GM21529 (cell line): ENCODE data around the gene MAN1C1.

Source experiments
- ATAC-seq: cut with Tn5 transposase; IDR thresholded peaks from one replicate; pipeline ENCODE4 v1.9.1; 2021; ENCODE audit not compliant: unreplicated experiment

Gene MAN1C1

DNA sequence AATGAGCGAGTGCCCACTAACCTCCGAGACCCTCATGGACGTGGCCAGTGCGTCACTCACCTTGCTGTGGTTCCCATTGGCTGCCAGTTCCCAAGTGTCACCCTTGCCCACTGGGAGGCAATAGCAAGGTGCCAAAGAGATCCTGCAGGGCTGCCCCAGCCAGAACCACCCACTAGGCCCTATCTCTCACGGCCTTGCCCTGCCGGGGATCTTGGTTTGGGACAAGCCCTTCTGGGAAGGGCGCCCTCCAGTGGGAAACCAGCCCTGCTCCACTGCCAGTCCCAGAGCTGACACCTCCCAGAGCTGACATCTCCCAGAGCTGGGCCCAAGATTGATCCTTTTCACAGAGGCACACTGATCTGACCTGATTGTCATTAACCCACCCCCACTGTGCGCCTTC, 181.3 kb downstream of the MAN1C1 start:
- ATAC-seq = no peak

DNA sequence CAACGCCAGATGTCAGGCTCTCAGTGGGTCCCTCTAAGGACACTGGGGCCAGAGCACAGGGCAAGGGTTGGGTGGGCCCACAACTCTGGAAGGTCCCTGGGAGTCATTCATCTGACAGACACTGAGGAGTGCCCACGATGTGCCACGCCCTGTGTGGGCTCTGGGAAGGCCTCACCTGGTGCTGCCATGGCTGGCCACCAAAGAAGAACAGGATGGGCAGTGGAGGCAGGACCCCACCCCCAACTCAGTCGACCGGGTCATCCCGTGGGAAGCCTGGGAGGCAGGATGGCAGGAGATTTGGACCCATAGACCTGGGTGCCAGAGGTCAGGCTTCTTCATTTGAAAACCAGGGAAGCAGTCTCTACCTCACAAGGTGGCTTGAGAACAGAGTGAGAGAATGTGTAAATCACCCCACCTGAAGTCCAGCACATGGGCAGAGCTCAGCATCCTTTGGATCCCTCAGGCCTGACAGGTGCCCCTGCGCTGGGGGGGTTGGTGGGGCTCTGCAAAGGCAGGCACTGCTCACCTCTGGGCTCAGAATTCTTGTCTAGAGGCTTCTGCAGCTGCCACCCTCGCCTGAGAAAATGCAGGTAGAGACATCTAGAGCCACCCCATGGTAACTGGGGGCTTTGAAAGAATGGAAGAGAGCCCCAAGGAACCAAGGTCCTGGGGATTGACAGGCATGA, 182.2 kb downstream of the MAN1C1 start:
- ATAC-seq = no peak

DNA sequence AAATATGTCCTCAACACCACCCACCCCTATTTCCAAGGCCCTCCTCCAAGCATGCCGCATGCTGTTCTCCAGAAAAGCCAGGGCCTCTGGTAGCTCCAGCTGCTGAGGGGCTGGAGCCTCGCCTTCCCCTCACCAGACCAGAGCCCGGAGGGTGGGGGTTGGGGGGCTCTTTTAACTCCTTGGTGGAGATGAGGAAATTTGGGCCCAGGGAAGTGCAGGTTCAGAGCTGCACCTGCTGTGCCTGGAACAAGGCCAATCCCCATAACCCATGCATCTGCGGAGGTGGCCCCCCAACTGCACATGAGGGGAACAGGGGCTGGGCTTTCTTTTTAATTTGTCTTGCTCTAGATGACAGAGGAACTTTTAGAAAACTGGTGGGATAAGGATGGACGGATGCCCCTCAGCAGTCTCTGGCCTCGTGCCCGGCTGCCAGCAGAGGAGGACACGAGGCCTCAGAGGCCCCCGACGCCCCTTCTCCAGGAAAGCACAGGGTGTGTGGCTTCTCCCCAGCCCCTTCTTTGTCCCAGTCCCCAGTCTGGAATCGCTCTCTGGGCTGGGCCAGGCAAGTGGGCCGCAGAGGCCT, 182.9 kb downstream of the MAN1C1 start:
- no peak for ATAC-seq

DNA sequence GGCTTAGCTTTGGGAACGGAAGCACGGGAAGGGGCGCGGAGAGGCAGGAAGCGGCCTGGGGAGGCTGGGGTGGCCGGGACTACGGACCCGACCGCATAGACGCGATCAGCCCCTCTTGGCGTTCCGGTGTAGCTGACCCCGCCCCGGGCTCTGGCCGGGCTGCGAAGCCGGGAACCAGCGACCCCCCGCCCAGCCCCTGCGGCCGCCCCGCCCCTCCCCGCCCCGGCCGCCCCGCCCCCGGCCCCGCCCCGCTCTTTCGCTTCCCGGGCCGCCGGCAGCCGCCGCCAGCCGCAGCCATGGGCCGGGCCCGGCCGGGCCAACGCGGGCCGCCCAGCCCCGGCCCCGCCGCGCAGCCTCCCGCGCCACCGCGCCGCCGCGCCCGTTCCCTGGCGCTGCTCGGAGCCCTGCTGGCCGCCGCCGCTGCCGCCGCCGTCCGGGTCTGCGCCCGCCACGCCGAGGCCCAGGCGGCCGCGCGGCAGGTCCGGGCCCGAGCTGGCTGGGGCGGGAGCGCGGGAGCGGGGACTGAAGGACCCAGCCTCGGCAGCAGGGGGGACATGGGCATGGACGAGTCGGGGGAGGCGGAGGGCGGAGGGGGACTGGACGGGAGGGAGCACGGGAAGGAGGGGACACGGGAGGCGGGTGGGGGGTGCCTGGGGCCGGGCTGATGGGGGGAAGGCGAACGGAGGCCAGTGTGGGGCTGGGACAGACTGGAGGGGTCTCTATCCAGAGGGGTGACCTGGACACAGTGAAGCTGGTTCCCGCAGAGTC, 183.5 kb downstream of the MAN1C1 start, which contains the start of gene SELENON:
Gene SELENON (plus strand): TSS at position 259 of the 768 bp plus-strand sequence. CDS start 38 bp downstream, at position 297.
- no peak for ATAC-seq

DNA sequence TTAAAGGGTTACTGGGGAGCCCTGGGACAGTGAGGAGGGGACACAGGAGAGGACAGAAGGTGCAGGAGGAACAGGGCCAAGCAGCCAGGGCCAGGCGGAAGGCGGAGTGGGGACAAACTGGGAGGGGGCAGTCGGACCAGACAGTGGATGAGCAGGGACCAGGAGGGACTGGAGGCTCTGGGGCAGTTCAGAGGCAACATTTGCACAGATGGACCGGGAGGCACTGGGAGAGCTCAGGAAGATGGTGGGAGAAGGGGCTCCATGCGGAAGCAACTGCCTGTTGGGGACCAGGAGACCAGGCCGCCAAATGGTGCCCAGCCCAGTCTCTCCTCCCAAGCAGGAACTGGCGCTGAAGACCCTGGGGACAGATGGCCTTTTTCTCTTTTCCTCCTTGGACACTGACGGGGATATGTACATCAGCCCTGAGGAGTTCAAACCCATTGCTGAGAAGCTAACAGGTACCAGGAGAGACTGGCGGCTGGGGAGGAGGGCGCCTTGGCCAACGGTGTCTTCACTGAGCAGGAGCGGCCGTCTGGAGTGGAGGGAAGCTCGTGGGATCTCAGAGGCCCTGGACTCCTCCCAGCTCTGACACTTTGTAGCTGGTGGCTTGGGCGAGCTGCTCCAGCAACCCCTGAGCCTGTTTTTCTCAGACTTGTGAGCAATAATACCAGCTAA, 184.2 kb downstream of the MAN1C1 start:
- no peak for ATAC-seq

DNA sequence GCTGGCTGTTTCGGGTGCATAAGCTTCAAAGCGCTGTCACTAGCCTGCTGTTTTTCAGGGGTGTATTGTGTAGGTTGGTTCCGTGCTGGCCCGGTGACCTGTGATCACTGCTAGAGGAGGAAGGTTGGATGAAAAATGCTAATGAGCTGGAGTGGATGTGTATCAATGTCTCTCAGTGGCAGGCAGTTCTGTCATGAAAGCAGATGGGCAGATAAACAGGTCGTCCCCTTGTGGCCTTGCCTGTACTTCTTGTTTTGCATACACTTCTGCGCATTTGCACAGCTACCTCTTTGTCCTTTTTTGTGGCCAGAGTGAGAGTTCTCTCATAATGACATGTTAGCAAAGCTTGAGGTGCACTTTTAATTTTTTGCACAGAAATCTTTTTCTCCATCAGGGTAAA, 186.3 kb downstream of the MAN1C1 start:
- peak; percentile 56 for ATAC-seq

DNA sequence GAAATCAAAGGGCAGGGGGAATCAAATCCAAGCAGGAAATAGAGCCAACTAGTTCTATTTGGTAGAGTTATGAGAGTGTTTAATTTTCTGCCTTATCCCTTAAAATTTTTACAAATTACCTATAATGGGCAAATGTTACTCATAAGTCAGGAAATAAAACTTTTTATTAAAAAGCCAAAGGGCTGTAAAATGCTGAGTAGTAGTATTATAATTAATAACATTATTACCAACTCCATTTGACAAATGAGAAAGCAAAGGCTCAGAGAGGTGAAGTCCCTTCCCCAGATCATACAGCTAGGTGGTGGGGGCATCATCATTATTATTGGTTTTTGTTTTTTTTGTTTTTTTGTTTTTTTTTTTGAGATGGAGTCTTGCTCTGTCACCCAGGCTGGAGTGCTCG, 186.8 kb downstream of the MAN1C1 start:
- ATAC-seq = no peak

DNA sequence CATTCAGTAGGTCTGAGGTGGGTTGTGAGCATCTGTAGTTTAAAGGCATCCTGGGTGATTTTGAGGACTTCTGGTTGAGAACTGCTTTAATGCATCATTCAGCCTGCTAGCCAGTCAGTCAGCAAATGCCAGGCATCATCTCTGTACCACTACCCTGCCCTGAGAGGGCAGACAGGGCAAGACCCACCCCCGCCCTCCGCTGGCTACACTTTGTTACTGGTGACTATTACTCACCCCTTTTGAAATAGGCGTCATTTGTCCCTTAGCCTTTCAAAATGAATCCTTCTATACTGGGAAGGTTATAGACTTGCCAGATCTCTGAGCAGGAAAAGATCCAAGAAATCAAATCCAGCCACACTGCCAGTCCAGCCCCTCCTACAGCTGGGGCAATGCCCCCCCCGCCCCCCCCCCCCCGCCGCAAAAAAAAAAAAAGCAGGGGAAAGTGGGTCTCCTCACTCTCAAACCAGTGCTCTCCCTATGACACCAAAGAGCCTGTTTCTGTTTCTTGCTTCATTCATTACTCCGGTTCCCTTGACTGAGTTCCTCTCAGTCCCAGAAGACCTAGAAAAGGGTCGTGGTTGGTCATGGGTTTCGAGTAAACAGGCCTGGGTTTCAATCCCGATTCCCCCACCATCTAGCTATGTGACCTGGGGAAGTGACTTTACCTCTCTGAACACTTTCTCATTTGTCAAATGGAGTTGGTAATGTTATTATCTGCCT, 187.8 kb downstream of the MAN1C1 start:
- peak; percentile 61 for ATAC-seq

DNA sequence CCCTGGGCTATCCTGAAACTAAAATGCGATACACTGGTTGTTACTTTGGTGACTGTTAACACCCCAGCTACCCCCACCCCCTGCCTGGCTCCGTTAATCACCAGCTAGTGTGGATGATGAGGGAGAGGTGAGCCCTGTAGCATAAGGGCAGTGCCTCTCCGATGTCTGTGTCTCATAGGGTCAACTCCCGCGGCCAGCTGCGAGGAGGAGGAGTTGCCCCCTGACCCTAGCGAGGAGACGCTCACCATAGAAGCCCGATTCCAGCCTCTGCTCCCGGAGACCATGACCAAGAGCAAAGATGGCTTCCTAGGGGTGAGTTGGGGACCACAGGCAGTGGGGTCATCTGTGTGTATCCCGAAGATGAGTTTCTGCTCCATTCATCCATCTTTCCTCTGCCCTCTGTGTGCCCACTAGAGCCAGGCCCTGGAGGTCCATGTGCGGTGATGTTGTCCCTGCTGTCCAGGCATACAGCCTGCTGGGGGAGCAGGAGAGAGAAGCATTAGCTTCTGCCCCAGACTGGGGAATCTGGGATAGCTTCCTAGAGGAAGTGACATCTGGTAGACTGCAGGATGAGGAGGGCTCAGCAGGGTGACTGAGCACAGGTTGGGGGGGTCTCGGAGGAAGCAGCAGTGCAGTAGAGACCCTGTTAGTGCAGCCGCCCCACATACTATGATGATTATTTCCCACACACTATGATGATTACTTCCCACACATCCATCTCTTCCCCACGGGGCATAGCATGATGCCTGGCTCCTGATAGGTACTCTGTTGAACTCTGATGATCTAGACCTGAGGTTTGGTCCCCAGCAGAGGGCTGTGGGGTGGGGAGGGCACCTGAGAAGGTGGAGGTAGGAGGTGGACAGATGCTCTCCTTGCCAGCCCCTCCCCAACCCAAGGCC, 188.6 kb downstream of the MAN1C1 start:
- ATAC-seq = no peak

DNA sequence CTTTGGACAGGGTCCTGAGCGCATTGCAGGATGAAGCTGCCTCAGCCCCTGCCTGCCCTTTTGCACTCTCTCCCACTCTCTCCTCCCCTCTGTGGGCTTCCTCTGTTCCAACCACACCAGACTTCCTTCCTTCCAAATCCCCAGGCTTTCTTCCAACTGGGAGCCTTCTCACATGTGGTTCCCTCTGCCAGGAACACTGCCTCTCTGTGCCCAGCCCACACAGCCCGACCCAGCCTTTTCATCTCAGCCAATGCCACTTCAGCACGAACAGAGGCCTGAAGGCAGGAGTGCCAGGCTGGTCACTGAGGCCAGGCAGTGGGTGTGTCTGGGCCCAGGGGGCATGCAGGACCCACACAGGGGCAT, 189.3 kb downstream of the MAN1C1 start:
- no peak for ATAC-seq

DNA sequence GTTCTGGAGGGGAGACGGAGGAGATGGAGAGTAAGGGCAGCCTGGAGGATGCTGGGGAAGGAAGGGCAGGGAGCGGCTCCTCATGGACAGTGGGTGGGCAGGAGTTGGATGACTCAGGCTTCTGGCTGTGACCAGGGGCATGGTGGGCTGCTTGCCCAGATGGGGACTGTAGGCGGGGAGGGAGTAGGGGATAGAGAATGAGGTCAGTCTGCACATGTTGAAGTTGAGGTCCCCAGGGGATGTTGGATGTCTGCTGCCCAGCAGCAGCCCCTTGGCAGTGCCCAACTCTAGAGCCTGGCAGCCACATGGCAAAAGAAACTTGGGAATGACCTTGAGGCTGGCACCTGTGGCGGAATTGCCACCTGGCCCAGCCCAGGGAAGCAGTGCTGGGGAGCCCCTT, 189.8 kb downstream of the MAN1C1 start:
- ATAC-seq = no peak

DNA sequence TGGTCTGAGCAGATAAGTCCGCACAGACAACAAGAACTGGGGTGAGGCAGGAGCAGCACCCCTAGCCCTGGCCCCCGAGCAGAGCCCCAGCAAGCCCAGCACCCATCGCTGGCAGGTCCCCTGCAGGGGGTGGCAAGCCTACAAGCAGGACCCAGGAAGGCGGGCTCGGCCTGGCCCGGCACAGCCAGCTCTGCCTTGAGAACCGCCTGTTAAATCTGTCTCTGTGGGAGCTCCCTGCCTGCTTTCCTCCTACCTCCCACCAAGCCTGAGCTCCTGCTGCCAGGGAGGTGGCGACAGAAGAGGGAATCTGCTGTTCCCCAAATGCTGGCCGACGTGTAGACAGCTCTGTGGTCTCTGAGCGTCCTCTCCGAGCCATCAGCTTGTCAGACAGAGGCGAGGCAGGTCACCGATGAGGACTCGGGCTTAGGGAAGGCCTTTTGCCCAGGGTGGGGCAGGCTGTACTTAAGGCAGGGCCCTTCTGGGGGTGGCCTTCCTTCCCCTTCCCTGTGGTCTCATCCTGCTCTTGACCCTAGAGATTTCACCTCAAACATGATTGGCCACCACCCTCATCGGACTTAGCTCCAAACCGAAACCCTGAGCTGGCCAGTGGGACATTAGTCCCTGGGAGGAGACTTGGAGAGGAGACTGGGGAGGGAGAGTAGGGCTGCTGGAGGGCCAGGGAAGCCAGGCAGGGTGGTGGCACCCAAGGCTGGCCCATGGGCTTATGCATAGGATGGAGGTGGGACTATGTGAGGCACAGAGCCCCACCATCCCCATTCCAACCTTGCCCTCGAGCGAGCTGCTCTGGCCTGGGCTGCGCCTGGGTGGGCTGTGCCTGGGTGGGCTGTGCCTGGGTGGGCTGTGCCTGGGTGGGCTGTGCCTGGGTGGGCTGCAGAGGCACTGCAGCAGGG, 191.1 kb downstream of the MAN1C1 start:
- no peak for ATAC-seq

DNA sequence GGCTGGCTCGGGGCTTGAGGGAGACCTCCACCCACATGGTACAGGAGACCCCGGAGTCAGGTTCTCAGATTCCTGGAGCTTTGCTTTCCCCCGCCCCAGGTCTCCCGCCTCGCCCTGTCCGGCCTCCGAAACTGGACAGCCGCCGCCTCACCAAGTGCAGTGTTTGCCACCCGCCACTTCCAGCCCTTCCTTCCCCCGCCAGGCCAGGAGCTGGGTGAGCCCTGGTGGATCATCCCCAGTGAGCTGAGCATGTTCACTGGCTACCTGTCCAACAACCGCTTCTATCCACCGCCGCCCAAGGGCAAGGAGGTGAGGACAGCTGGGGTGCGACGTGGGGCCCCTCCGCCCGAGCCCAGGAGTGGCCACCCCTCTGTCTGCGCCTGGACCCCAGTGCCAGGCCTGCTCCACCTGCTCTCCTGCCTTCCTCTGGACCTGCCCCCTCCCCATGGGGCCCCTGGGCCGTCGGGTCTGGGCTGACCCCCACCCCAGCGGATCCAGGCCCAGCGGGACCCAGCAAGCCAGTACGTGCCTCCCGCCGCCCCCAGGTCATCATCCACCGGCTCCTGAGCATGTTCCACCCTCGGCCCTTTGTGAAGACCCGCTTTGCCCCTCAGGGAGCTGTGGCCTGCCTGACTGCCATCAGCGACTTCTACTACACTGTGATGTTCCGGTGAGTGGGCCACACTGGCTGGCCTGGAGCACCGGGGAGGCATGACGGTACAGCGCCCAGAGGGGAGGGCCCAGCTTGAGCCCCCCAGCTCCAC, 192.1 kb downstream of the MAN1C1 start:
- no peak for ATAC-seq

DNA sequence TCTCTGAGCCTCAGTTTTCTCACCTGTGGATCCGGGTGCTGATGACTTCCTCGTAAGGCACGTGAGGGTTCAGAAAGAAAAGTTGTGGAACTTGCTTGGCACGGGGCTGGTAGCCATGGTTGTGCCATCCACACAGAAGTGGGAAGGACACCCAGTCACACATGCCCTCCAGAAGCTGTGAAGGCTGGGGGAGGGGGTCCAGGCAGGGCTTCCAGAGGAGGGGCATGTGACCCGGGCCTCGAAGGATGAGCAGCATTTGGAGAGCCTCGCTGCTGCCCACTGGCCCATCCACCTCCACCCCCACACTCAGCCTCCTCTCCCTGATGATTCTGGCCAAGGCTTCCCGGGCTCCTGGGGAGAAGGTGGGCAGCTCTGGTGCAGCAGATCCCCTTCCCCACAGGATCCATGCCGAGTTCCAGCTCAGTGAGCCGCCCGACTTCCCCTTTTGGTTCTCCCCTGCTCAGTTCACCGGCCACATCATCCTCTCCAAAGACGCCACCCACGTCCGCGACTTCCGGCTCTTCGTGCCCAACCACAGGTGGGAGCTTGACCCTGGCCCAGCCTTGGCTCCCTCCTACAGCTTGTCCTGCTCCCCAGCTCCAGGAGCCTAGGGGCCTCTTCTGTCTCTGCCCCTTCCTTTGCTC, 192.8 kb downstream of the MAN1C1 start:
- no peak for ATAC-seq

DNA sequence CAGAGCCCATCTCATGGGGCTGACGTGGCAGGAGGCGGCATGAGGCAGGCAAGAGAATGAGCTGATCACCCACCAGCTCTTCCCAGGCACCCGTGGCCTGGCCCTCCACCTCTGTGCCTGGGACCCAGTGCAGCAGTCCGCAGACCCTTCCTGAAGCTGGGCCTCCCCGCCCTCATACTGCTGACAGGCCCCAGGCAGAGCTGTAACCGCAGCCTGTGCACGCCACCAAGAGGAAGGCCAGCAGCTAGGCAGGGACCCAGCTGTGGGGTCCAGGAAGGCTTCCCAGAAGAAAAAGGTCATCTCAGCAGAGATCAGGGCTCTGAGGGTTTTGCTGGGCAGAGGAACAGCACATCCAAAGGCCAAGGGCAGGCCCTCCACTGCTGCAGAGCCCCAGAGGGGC, 193.3 kb downstream of the MAN1C1 start:
- no peak for ATAC-seq

DNA sequence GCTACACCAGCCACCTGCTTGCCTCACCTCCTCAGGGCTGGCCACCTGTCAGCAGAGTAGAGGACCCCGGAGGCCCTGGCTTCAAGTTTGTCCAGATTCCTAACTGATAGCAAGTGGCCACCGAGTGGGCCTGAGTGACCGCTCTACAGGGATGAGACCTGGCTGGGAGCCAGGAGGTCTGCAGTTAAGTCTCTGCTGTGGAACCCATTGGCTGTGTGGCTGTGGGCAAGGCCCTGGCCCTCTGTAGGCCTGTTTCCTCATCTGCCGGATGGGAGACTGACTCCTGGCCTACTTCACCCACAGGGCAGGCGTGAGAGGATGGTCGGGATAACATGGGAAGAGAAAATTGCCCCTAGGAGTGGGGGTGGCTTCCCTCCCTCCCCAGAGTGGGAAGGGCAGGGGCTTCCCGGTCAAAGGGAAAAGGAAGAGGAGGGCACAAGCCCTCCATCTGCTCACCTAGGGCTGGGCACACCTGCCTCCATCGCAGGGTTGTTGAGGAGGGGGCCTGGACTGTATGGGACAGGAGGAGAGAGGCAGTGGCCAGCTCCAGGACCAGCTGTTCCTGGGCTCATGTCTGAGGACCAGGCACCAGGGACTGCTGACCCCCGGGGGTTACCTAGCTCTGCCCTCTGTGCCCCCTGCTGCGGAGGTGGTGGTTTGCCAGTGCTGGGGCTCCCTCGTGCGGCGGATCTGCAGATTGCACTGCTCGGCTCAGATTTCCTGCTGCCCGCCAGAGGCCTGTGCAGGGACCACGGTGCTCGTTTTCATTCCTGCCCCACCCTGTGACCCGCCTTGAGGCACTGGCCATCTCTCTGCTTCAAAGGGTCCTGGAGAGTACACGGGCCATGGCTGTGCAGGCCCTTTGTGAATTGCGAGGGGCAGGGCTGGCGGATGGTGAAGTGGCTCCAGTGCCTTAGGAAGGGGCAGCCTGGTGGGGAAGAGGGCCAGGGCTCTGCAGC, 194.0 kb downstream of the MAN1C1 start:
- ATAC-seq = no peak
